DOHH2 (cell line): Measurements from ENCODE around the gene HACD2.

Source experiments
- CTCF ChIP-seq: fragments of 200-600 bp; sonication (generic); IDR thresholded peaks from one replicate; pipeline ENCODE4 v1.5.1; 2014; ENCODE audit warnings: antibody characterized with exemption, mild to moderate bottlenecking, low read depth, low read length; ENCODE audit not compliant: poor library complexity, severe bottlenecking
- EZH2phosphoT487 ChIP-seq: fragments of 200-600 bp; sonication (generic); IDR thresholded peaks from 2 replicates; pipeline ENCODE4 v1.6.1; 2017; ENCODE audit warnings: borderline replicate concordance, mild to moderate bottlenecking, antibody characterized with exemption, low read length, moderate library complexity, mixed read lengths

GRCh38 chr3:123491966-123492587, 92.8 kb downstream of the HACD2 start:
- no peak for TF ChIP-seq EZH2phosphoT487
- no peak for TF ChIP-seq CTCF
